ENCODE measurements around the gene DYNC1LI2. TPM values are rescaled to one million over a fixed set of nuclear protein-coding genes. Genes with fewer than 3 reads are reported as not detected.
A peak's percentile ranks its signal among the peaks of the same experiment; 100 is the strongest.

Gene DYNC1LI2
- total RNA-seq, 2 experiments from 2014 or later: 30.8 to 31.0 TPM

GRCh38 chr16:66711581-66711980, 39.8 kb downstream of the DYNC1LI2 start:
- CTCF ChIA-PET: interaction anchor here (0.5 kb wide), 1 partner anchor 48 kb away, joined by 3 read pairs; no protein-coding TSS in a partner anchor
- Mint-ChIP-seq H3K27me3 (ENCODE audit: low read depth) (peaks cover 2% of the 10 kb centered on the region), H3K9me3 (no peaks in the 10 kb centered on the region), H3K4me1 (ENCODE audit: low read depth) (no peaks in the 10 kb centered on the region), H3K4me3 (no peak overlapping the region), H3K36me3 (ENCODE audit: low read depth) (no peaks in the 10 kb centered on the region), H3K27ac (no peak overlapping the region)
- DNase-seq: no peak
- intact Hi-C loops (cut with micrococcal nuclease): no loop called here

- Mint-ChIP-seq H3K4me3 (no peak overlapping the region), H3K36me3 (ENCODE audit: low read depth) (no peaks in the 10 kb centered on the region), H3K27me3 (ENCODE audit: low read depth) (peaks cover 5% of the 10 kb centered on the region), H3K27ac (no peak overlapping the region), H3K4me1 (ENCODE audit: low read depth) (no peaks in the 10 kb centered on the region), H3K9me3 (no peaks in the 10 kb centered on the region)
- CTCF ChIA-PET: no interaction called here
- DNase-seq: no peak
- intact Hi-C loops (cut with micrococcal nuclease): no loop called here
These were observed 44.9 kb downstream of the DYNC1LI2 start for GRCh38 chr16:66706506-66706880.

GRCh38 chr16:66705790-66706505, 45.5 kb downstream of the DYNC1LI2 start:
- CTCF ChIA-PET: no interaction called here
- Mint-ChIP-seq H3K4me3 (no peak overlapping the region), H3K27ac (no peak overlapping the region), H3K36me3 (ENCODE audit: low read depth) (no peaks in the 10 kb centered on the region), H3K9me3 (no peaks in the 10 kb centered on the region), H3K4me1 (ENCODE audit: low read depth) (no peaks in the 10 kb centered on the region), H3K27me3 (ENCODE audit: low read depth) (peaks cover 5% of the 10 kb centered on the region)
- intact Hi-C loops (cut with micrococcal nuclease): no loop called here
- no peak for DNase-seq

GRCh38 chr16:66703406-66704215, 47.8 kb downstream of the DYNC1LI2 start:
- H3K27ac Mint-ChIP-seq: no peak overlapping the region
- H3K9me3 Mint-ChIP-seq: no peaks in the 10 kb centered on the region
- DNase-seq: no peak
- peaks cover 5% of the 10 kb centered on the region for H3K27me3 Mint-ChIP-seq (ENCODE audit: low read depth)
- no peak overlapping the region for H3K4me3 Mint-ChIP-seq
- no peaks in the 10 kb centered on the region for H3K4me1 Mint-ChIP-seq (ENCODE audit: low read depth)
- H3K36me3 Mint-ChIP-seq (ENCODE audit: low read depth): no peaks in the 10 kb centered on the region
- intact Hi-C loops (cut with micrococcal nuclease): no loop called here
- CTCF ChIA-PET: no interaction called here

DNA sequence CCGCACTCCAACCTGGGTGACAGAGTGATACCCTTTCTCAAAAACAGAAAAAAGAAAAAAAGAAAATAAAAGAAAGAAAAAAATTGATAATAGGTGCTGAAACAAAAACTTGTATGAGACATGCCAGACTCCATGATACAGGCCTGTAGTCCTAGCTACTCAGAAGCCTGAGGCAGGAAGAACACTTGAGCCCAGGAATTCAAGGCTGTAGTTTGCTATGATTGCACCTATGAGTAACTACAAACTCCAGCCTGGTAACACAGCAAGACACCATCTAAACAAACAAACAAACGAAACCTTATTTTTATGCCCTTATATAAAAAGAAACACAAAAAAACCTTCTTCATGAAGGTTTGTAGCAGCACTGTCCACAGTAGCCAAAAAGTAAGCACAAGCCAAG, 49.9 kb downstream of the DYNC1LI2 start:
- H3K4me3 Mint-ChIP-seq: no peak overlapping the region
- intact Hi-C loops (cut with micrococcal nuclease): no loop called here
- DNase-seq: no peak
- H3K9me3 Mint-ChIP-seq: no peaks in the 10 kb centered on the region
- no peak overlapping the region for H3K27ac Mint-ChIP-seq
- CTCF ChIA-PET: interaction anchor here (0.7 kb wide), 1 partner anchor 9 kb away, joined by 3 read pairs; no protein-coding TSS in a partner anchor
- no peaks in the 10 kb centered on the region for H3K36me3 Mint-ChIP-seq (ENCODE audit: low read depth)
- H3K4me1 Mint-ChIP-seq (ENCODE audit: low read depth): no peaks in the 10 kb centered on the region
- H3K27me3 Mint-ChIP-seq (ENCODE audit: low read depth): peaks cover 3% of the 10 kb centered on the region

- DNase-seq: no peak
- no peak overlapping the region for H3K27ac Mint-ChIP-seq
- CTCF ChIA-PET: interaction anchor here (0.7 kb wide), 1 partner anchor 10 kb away, joined by 3 read pairs; no protein-coding TSS in a partner anchor
- H3K36me3 Mint-ChIP-seq (ENCODE audit: low read depth): no peaks in the 10 kb centered on the region
- H3K4me3 Mint-ChIP-seq: no peak overlapping the region
- H3K27me3 Mint-ChIP-seq (ENCODE audit: low read depth): peaks cover 3% of the 10 kb centered on the region
- intact Hi-C loops (cut with micrococcal nuclease): no loop called here
- no peaks in the 10 kb centered on the region for H3K9me3 Mint-ChIP-seq
- no peaks in the 10 kb centered on the region for H3K4me1 Mint-ChIP-seq (ENCODE audit: low read depth)
These were observed 50.4 kb downstream of the DYNC1LI2 start for GRCh38 chr16:66701026-66701425.

DNA sequence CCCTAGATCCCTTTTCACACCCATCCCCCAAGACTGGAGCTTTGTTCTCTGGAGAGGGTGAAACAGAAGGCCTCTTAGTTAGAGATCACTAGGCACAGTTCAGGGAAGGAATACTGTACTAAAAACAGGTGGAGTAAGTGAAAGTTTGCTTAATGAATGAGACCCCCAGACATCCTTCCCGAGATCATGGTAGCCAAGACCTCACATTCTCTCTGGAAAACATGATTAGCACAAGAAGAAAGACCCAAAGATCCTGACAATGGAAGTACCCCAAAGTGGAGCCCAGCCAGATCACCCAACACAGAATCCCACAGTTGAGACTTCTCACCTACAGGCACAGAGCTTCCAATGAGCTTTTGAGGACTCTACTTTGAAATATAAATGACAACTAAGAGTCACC, 51.5 kb downstream of the DYNC1LI2 start:
- no peaks in the 10 kb centered on the region for H3K36me3 Mint-ChIP-seq (ENCODE audit: low read depth)
- peaks cover 5% of the 10 kb centered on the region for H3K27me3 Mint-ChIP-seq (ENCODE audit: low read depth)
- no peak for DNase-seq
- no peaks in the 10 kb centered on the region for H3K9me3 Mint-ChIP-seq
- peaks cover 4% of the 10 kb centered on the region for H3K4me1 Mint-ChIP-seq (ENCODE audit: low read depth)
- intact Hi-C loops (cut with micrococcal nuclease): loop anchor here (5.0 kb wide), 2 partner anchors 52 to 148 kb away; partner anchors contain the start of genes CKLF, DYNC1LI2 and TK2
- CTCF ChIA-PET: interaction anchor here (0.6 to 0.9 kb wide), 2 partner anchors 224 to 314 kb away, joined by 3 read pairs; no protein-coding TSS in a partner anchor
- H3K27ac Mint-ChIP-seq: no peak overlapping the region
- no peak overlapping the region for H3K4me3 Mint-ChIP-seq

DNA sequence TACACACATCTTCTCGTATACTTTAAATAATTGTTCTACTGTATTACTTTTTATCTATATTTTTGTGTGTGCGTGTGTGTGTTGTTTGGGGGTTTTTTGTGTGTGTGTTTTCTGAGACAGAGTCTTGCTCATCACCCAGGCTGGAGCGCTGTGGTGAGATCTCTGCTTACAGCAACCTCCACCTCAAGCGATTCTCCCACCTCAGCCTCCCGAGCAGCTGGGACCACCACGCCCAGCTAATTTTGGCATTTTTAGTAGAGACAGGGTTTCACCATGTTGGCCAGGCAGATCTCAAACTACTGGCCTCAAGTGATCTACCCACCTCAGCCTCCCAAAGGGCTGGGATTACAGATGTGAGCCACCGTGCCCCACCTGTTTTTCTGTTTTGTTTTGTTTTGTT, 53.4 kb downstream of the DYNC1LI2 start:
- no peak for DNase-seq
- no peak overlapping the region for H3K27ac Mint-ChIP-seq
- H3K9me3 Mint-ChIP-seq: no peaks in the 10 kb centered on the region
- CTCF ChIA-PET: interaction anchor here (0.6 to 2.4 kb wide), 11 partner anchors 15 to 329 kb away, joined by 3 to 7 read pairs (median 4); partner anchors contain the start of gene NAE1
- no peaks in the 10 kb centered on the region for H3K36me3 Mint-ChIP-seq (ENCODE audit: low read depth)
- H3K4me1 Mint-ChIP-seq (ENCODE audit: low read depth): peaks cover 4% of the 10 kb centered on the region
- no peak overlapping the region for H3K4me3 Mint-ChIP-seq
- H3K27me3 Mint-ChIP-seq (ENCODE audit: low read depth): peaks cover 6% of the 10 kb centered on the region
- intact Hi-C loops (cut with micrococcal nuclease): loop anchor here (5.0 kb wide), 2 partner anchors 54 to 146 kb away; partner anchors contain the start of genes CKLF, DYNC1LI2 and TK2

GRCh38 chr16:66696669-66697630, 54.5 kb downstream of the DYNC1LI2 start, which contains the start of gene CMTM4:
Gene CMTM4, minus strand, starts transcription at chr16:66696743. Its CDS starts 218 bp downstream, at chr16:66696525.
- H3K36me3 Mint-ChIP-seq (ENCODE audit: low read depth): no peaks in the 10 kb centered on the region
- H3K27me3 Mint-ChIP-seq (ENCODE audit: low read depth): peaks cover 6% of the 10 kb centered on the region
- DNase-seq: peak; percentile 78
- CTCF ChIA-PET: interaction anchor here (0.6 to 2.4 kb wide), 10 partner anchors 16 to 290 kb away, joined by 3 to 7 read pairs (median 4); partner anchors contain the start of genes DYNC1LI2 and NAE1
- H3K9me3 Mint-ChIP-seq: no peaks in the 10 kb centered on the region
- intact Hi-C loops (cut with micrococcal nuclease): loop anchor here (1.0 to 5.0 kb wide), 3 partner anchors 55 to 145 kb away; partner anchors contain the start of genes CKLF, DYNC1LI2 and TK2
- H3K4me3 Mint-ChIP-seq: peak within 1 kb of the TSS; percentile 76
- H3K4me1 Mint-ChIP-seq (ENCODE audit: low read depth): peaks cover 4% of the 10 kb centered on the region
- no peak within 1 kb of the TSS for H3K27ac Mint-ChIP-seq

DNA sequence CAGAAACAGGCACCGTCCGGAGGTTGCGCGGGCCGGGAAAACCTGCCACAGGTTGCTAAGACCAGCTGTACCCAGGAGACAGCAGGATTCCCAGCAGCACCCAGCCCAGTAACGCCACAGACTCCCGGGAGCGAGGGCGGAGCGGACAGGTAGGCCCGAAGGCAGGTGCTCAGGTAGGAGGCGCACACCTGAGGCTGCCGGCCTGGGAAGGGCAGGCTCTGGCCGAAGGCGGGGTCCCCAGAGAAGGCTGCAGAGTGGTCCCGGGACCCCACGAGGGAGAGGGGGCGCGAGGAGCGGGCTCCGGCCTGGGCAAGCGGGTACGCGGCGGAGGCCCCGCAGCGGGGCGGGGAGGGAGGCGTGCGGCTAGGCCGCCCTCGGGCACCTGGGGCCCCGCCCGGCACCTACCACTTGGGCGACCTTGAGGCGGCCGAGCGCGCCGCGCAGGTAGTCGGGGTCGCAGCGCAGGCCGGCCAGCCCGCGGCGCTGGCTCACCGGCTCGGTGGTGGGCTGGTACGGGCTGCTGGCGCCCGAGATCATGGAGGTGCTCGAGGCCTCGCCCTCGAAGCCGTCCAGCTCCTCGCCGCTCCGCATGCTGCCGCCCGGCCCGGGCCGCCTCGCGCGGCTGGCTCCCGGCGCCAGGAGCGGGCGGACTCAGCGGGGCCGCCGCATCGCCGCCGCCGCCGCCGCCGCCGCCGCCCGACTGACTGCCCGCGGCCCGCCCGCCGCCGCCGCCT, 55.3 kb downstream of the DYNC1LI2 start:
- peaks cover 6% of the 10 kb centered on the region for H3K27me3 Mint-ChIP-seq (ENCODE audit: low read depth)
- intact Hi-C loops (cut with micrococcal nuclease): loop anchor here (1.0 to 5.0 kb wide), 4 partner anchors 45 to 144 kb away; partner anchors contain the start of genes CKLF, DYNC1LI2 and TK2
- peak overlapping the region; percentile 73 for H3K4me3 Mint-ChIP-seq
- DNase-seq: peak; percentile 12
- peaks cover 4% of the 10 kb centered on the region for H3K4me1 Mint-ChIP-seq (ENCODE audit: low read depth)
- H3K9me3 Mint-ChIP-seq: no peaks in the 10 kb centered on the region
- CTCF ChIA-PET: interaction anchor here (0.7 to 2.4 kb wide), 8 partner anchors 32 to 289 kb away, joined by 3 to 8 read pairs (median 5); partner anchors contain the start of genes DYNC1LI2 and NAE1
- no peaks in the 10 kb centered on the region for H3K36me3 Mint-ChIP-seq (ENCODE audit: low read depth)
- H3K27ac Mint-ChIP-seq: no peak overlapping the region
